A549 (cell line): ENCODE measurements around the gene ACOXL. TPM values are rescaled to one million over a fixed set of nuclear protein-coding genes. Genes with fewer than 3 reads are reported as not detected.
A peak's percentile ranks its signal among the peaks of the same experiment; 100 is the strongest.

Source experiments
- ATAC-seq, 2 experiments: fragments of 200-7000 bp in 1 of 2; fragments of >200 bp in 1 of 2; cut with Nextera tagmentation in 1 of 2; cut with Tn5 transposase in 1 of 2; 3 replicates each; pipeline versions ENCODE4 v1.8.0 to v1.9.1; 2018 to 2020; ENCODE audit warnings: mild to moderate bottlenecking in 1 of 2, moderate library complexity in 1 of 2
- CTCF ChIA-PET: fragments of 300-600 bp; sonication (Branson Sonifier 250); formaldehyde crosslinking; extraction: SDS; loops from one replicate; lab custom pipeline; 2021; ENCODE audit warnings: antibody characterized with exemption, inconsistent platforms; lab: Yijun Ruan, JAX
- POLR2A ChIA-PET: fragments of 350-600 bp; formaldehyde crosslinking; extraction: SDS; loops from one replicate; lab custom pipeline; 2021; ENCODE audit warnings: antibody characterized with exemption, inconsistent platforms; lab: Yijun Ruan, JAX
- DNase-seq, 2 experiments: peaks; one replicate each; pipeline versions ENCODE4 v3.0.0 to v3.0.0-alpha.2; 2011 to 2016; ENCODE audit warnings: low read depth in 1 of 2, low spot score in 1 of 2
- FAIRE-seq: peaks from 2 replicates; lab custom pipeline; 2011; peaks lifted over from hg19 to GRCh38; lab: Jason Lieb, UNC
- H3K27ac ChIP-seq, 2 experiments: fragments of >200 bp; sonication (Bioruptor Twin); formaldehyde crosslinking; 3 replicates each; pipeline ENCODE4 v1.5.1; 2016 to 2017
- H3K4me1 ChIP-seq: fragments of >200 bp; sonication (Bioruptor Twin); formaldehyde crosslinking; 3 replicates; pipeline ENCODE4 v1.6.1; 2016
- H3K4me2 ChIP-seq: fragments of >200 bp; sonication (Bioruptor Twin); formaldehyde crosslinking; 3 replicates; pipeline ENCODE4 v1.6.1; 2016
- H3K4me3 ChIP-seq: fragments of >200 bp; sonication (Bioruptor Twin); formaldehyde crosslinking; 3 replicates; pipeline ENCODE4 v1.5.1; 2016
- H3K9me3 ChIP-seq: fragments of >200 bp; sonication (Bioruptor Twin); formaldehyde crosslinking; 3 replicates; pipeline ENCODE4 v1.6.1; 2016
- BHLHE40 ChIP-seq: IDR thresholded peaks from 2 replicates; pipeline ENCODE4 v1.6.1; 2012; ENCODE audit warnings: low read depth, low read length, inconsistent platforms
- CBX2 ChIP-seq: fragments of 200-600 bp; sonication (generic); IDR thresholded peaks from 2 replicates; pipeline ENCODE4 v1.6.1; 2016; ENCODE audit warnings: low read depth, mild to moderate bottlenecking, borderline replicate concordance
- EP300 ChIP-seq, 2 experiments: fragments of >200 bp; sonication (Bioruptor Twin); formaldehyde crosslinking; IDR thresholded peaks; 2 replicates in 1 of 2; 3 replicates in 1 of 2; pipeline ENCODE4 v1.6.1; 2016 to 2017
- FOSL2 ChIP-seq, 2 experiments: fragments of 450-650 bp in 1 of 2; fragments of >200 bp in 1 of 2; sonication (Bioruptor Twin) in 1 of 2; formaldehyde crosslinking; IDR thresholded peaks; 2 replicates each; pipeline versions ENCODE4 v1.5.0 to v1.6.1; 2016 to 2020; ENCODE audit warnings: mild to moderate bottlenecking in 1 of 2, moderate library complexity in 1 of 2
- FOXS1 ChIP-seq: fragments of 250-450 bp; sonication (Bioruptor Pico); IDR thresholded peaks from 2 replicates; pipeline ENCODE4 v1.5.0; 2020; ENCODE audit warnings: mild to moderate bottlenecking, moderate library complexity
- HOXA7 ChIP-seq: fragments of 250-450 bp; sonication (Bioruptor Pico); IDR thresholded peaks from 2 replicates; pipeline ENCODE4 v1.5.0; 2020; ENCODE audit warnings: mild to moderate bottlenecking, moderate library complexity
- KDM1A ChIP-seq: fragments of 200-600 bp; sonication (generic); IDR thresholded peaks from 2 replicates; pipeline ENCODE4 v1.6.1; 2016; ENCODE audit warnings: low read depth, mild to moderate bottlenecking
- KDM5A ChIP-seq: fragments of 200-600 bp; sonication (generic); IDR thresholded peaks from 2 replicates; pipeline ENCODE4 v1.6.1; 2016; ENCODE audit warnings: antibody characterized with exemption, mild to moderate bottlenecking
- POLR2AphosphoS2 ChIP-seq: conservative IDR thresholded peaks from 2 replicates; pipeline ENCODE4 v1.6.1; 2012; ENCODE audit warnings: low read length, improper control_type of control experiment, inconsistent platforms
- RCOR1 ChIP-seq: fragments of 150-350 bp; IDR thresholded peaks from 2 replicates; pipeline ENCODE4 v1.6.1; 2014; ENCODE audit warnings: antibody characterized with exemption, low read length, low read depth
- RFX5 ChIP-seq: fragments of 450-650 bp; IDR thresholded peaks from 2 replicates; pipeline ENCODE4 v1.7.1; 2014; ENCODE audit warnings: antibody characterized with exemption, mild to moderate bottlenecking, moderate library complexity
- ZC3H11A ChIP-seq: fragments of 450-650 bp; IDR thresholded peaks from 2 replicates; pipeline ENCODE4 v1.6.1; 2014; ENCODE audit warnings: antibody characterized with exemption, mild to moderate bottlenecking
- WGBS: methylation state at CpG from one replicate; pipeline ENCODE4 v1.1.6; 2017; ENCODE audit errors: missing lambda C conversion rate; 5-methylcytosine and 5-hydroxymethylcytosine counted together
- polyA plus RNA-seq, 4 experiments: library from polyadenylated mRNA; depleted of rRNA in 3 of 4; stranded (reverse); fragments of >200 nt; fragmentation: RNase III in 1 of 4; extraction: RNeasy Plus Mini Kit Qiagen cat#74134 plus additional on column Dnase treatment in 1 of 4; gene quantifications; 2 replicates in 3 of 4; 3 replicates in 1 of 4; pipeline ENCODE4 v1.2.3, GENCODE V29; 2011 to 2017
- TF ChIP-seq, protein P1 (sequence below): IDR thresholded peaks from 2 replicates; pipeline ENCODE4 v1.6.1; 2012
- TF ChIP-seq, protein P2 (sequence below): IDR thresholded peaks from 2 replicates; pipeline ENCODE4 v1.6.1; 2012; ENCODE audit warnings: low read depth, borderline replicate concordance
- TF ChIP-seq, protein P3 (sequence below): fragments of >200 bp; sonication (Bioruptor Twin); formaldehyde crosslinking; IDR thresholded peaks from 3 replicates; pipeline ENCODE4 v1.6.1; 2016
- TF ChIP-seq, protein P4 (sequence below): IDR thresholded peaks from 2 replicates; pipeline ENCODE4 v1.6.1; 2012

Gene ACOXL
- polyA plus RNA-seq, 2 of the 4 experiments (the other 2 are of a cell fraction): not detected

- ChIA-PET CTCF (interaction anchor here (0.6 to 0.8 kb wide), 2 partner anchors 19 to 408 kb away, joined by 3 read pairs; partner anchors contain the start of gene BCL2L11), POLR2A (no interaction called here)
- H3K27ac ChIP-seq: no peak overlapping the region
- TF ChIP-seq, protein P1, sequence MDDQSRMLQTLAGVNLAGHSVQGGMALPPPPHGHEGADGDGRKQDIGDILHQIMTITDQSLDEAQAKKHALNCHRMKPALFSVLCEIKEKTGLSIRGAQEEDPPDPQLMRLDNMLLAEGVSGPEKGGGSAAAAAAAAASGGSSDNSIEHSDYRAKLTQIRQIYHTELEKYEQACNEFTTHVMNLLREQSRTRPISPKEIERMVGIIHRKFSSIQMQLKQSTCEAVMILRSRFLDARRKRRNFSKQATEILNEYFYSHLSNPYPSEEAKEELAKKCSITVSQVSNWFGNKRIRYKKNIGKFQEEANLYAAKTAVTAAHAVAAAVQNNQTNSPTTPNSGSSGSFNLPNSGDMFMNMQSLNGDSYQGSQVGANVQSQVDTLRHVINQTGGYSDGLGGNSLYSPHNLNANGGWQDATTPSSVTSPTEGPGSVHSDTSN: no peak
- TF ChIP-seq, protein P2, sequence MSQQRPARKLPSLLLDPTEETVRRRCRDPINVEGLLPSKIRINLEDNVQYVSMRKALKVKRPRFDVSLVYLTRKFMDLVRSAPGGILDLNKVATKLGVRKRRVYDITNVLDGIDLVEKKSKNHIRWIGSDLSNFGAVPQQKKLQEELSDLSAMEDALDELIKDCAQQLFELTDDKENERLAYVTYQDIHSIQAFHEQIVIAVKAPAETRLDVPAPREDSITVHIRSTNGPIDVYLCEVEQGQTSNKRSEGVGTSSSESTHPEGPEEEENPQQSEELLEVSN: no peak
- TF ChIP-seq KDM1A: no peak
- H3K9me3 ChIP-seq: no peaks in the 10 kb centered on the region
- no peaks in the 10 kb centered on the region for H3K4me1 ChIP-seq
- FAIRE-seq (no peak), DNase-seq (no peak), ATAC-seq (no peak)
- no peak overlapping the region for H3K4me2 ChIP-seq
- 20% methylated on average over 1 of the region's 1 CpG for WGBS
- no peak overlapping the region for H3K4me3 ChIP-seq
Observed at GRCh38 chr2:110712737-110713136, 19.6 kb upstream of the ACOXL start.

GRCh38 chr2:110713513-110714362 lies 18.6 kb upstream of the ACOXL start:
- no peaks in the 10 kb centered on the region for H3K4me1 ChIP-seq
- TF ChIP-seq FOSL2 (IDR thresholded peaks at IDR 0.05) (no peak), FOSL2 (CRISPR knock-in tag; IDR thresholded peaks at IDR 0.05) (no peak), RCOR1 (no peak), EP300 (IDR thresholded peaks at IDR 0.05) (no peak), FOXS1 (CRISPR knock-in tag) (no peak), RFX5 (no peak), ZC3H11A (no peak), CBX2 (no peak), KDM5A (no peak), HOXA7 (no peak), POLR2AphosphoS2 (no peak), BHLHE40 (no peak)
- TF ChIP-seq, protein P3, sequence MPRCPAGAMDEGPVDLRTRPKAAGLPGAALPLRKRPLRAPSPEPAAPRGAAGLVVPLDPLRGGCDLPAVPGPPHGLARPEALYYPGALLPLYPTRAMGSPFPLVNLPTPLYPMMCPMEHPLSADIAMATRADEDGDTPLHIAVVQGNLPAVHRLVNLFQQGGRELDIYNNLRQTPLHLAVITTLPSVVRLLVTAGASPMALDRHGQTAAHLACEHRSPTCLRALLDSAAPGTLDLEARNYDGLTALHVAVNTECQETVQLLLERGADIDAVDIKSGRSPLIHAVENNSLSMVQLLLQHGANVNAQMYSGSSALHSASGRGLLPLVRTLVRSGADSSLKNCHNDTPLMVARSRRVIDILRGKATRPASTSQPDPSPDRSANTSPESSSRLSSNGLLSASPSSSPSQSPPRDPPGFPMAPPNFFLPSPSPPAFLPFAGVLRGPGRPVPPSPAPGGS: no peak
- TF ChIP-seq, protein P4, sequence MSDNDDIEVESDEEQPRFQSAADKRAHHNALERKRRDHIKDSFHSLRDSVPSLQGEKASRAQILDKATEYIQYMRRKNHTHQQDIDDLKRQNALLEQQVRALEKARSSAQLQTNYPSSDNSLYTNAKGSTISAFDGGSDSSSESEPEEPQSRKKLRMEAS: no peak
- TF ChIP-seq, protein P1: no peak
- TF ChIP-seq, all 56 proteins: peak for 0
- Histone ChIP-seq H3K27ac (no peak overlapping the region), H3K4me3 (no peak overlapping the region), H3K9me3 (no peaks in the 10 kb centered on the region), H3K4me2 (no peak overlapping the region)
- DNase-seq (no peak), ATAC-seq (peak in 1 of 2 experiments; percentile 59; a peak in 2 of 6 replicates), FAIRE-seq (no peak)
- POLR2A ChIA-PET: no interaction called here
- CTCF ChIA-PET: no interaction called here
- WGBS: 23% methylated on average over 6 of the region's 6 CpGs
